Measurements from ENCODE around the gene SLC10A2. TPM values are rescaled to one million over a fixed set of nuclear protein-coding genes. Genes with fewer than 3 reads are reported as not detected.

The SLC10A2 gene
- total and polyA plus RNA-seq, 2 of the 4 experiments (the other 2 are of a cell fraction) = not detected

- Histone ChIP-seq H2BK5ac (ENCODE audit: low read depth, low read length, poor library complexity, severe bottlenecking) (no peak overlapping the region), H3K27ac (ENCODE audit: insufficient read depth, low read length) (no peak overlapping the region), H3K9me3 (ENCODE audit: control insufficient read depth, insufficient read depth, low read length) (peaks cover 19% of the 10 kb centered on the region), H2AK9ac (replicated peaks; ENCODE audit: low read depth, low read length, poor library complexity) (no peak overlapping the region), H3K4ac (ENCODE audit: low read depth, low read length) (no peak overlapping the region), H3K79me1 (ENCODE audit: low read depth in 1 of 2, low read length in 2 of 2) (no peaks in the 10 kb centered on the region), H3K9me1 (ENCODE audit: insufficient read depth, low read length) (no peaks in the 10 kb centered on the region), H2BK20ac (ENCODE audit: low read depth, low read length) (no peak overlapping the region), H3K36me3 (ENCODE audit: control insufficient read depth, insufficient read depth, low read length) (no peaks in the 10 kb centered on the region), H3K23ac (ENCODE audit: low read depth, low read length) (no peak overlapping the region), H2BK15ac (ENCODE audit: low read depth, low read length) (no peak overlapping the region), H2BK120ac (ENCODE audit: low read depth, low read length) (no peak overlapping the region), H2AFZ (replicated peaks; ENCODE audit: low read length, poor library complexity) (no peak overlapping the region), H4K8ac (ENCODE audit: low read depth in 2 of 2, low read length in 2 of 2) (no peak overlapping the region), H3K14ac (replicated peaks; ENCODE audit: low read depth, low read length) (no peak overlapping the region), H4K91ac (ENCODE audit: insufficient read depth, low read depth, low read length) (no peak overlapping the region), H3K27me3 (ENCODE audit: control insufficient read depth, insufficient read depth, low read length) (no peaks in the 10 kb centered on the region), H3K18ac (ENCODE audit: low read depth, low read length) (no peak overlapping the region), H3K4me3 (ENCODE audit: insufficient read depth, low read depth, low read length) (no peak overlapping the region), H4K5ac (ENCODE audit: low read depth, low read length) (no peak overlapping the region), H3K56ac (ENCODE audit: extremely low read depth, insufficient read depth, low read length) (no peak overlapping the region), H3K9ac (ENCODE audit: low read depth, low read length) (no peak overlapping the region), H2AK5ac (ENCODE audit: low read depth, low read length) (no peak overlapping the region), H4K20me1 (ENCODE audit: insufficient read depth, low read length) (no peaks in the 10 kb centered on the region), H3K4me2 (ENCODE audit: low read depth, low read length) (no peak overlapping the region), H3K4me1 (ENCODE audit: control insufficient read depth, insufficient read depth, low read length) (no peaks in the 10 kb centered on the region)
- intact Hi-C loops (cut with micrococcal nuclease) = no loop called here
- no peak for DNase-seq
- no TSS peak for BruUV-seq (replicated peaks)
- no peak for TF ChIP-seq SMC3 (IDR thresholded peaks at IDR 0.05; ENCODE audit: low read depth, low read length)
- TF ChIP-seq POLR2A (IDR thresholded peaks at IDR 0.05; ENCODE audit: low read depth, low read length) = no peak
- no peak for TF ChIP-seq CTCF (conservative IDR thresholded peaks at IDR 0.05; ENCODE audit: low read depth, low read length)
- no peak for TF ChIP-seq MAFK (IDR thresholded peaks at IDR 0.05; ENCODE audit: low read depth, low read length)
- no peak for TF ChIP-seq CEBPB (IDR thresholded peaks at IDR 0.05; ENCODE audit: low read depth, low read length)
- TF ChIP-seq BHLHE40 (IDR thresholded peaks at IDR 0.05; ENCODE audit: low read depth, low read length) = no peak
- no peak for TF ChIP-seq FOS (IDR thresholded peaks at IDR 0.05; ENCODE audit: low read depth, low read length)
- no peak for TF ChIP-seq MAZ (IDR thresholded peaks at IDR 0.05; ENCODE audit: borderline replicate concordance, low read depth, low read length)
- no peak for TF ChIP-seq RFX5 (IDR thresholded peaks at IDR 0.05; ENCODE audit: low read depth, low read length)
- TF ChIP-seq USF2 (IDR thresholded peaks at IDR 0.05; ENCODE audit: low read depth, low read length) = no peak
- TF ChIP-seq NFE2L2 (IDR thresholded peaks at IDR 0.05; ENCODE audit: low read depth, low read length) = no peak
- no peak for TF ChIP-seq RAD21 (IDR thresholded peaks at IDR 0.05; ENCODE audit: low read length)
- TF ChIP-seq ELK1 (IDR thresholded peaks at IDR 0.05; ENCODE audit: borderline replicate concordance, low read depth, low read length) = no peak
- TF ChIP-seq RCOR1 (IDR thresholded peaks at IDR 0.05; ENCODE audit: insufficient replicate concordance, low read length) = no peak
- TF ChIP-seq MXI1 (IDR thresholded peaks at IDR 0.05; ENCODE audit: borderline replicate concordance, low read depth, low read length) = no peak
- no peak for TF ChIP-seq CHD1 (IDR thresholded peaks at IDR 0.05; ENCODE audit: low read depth, low read length)
- dilution Hi-C loops (cut with HindIII; ENCODE audit: low sequenced_read_pairs, unreplicated experiment) = no loop called here
- POLR2A ChIA-PET (ENCODE audit: unreplicated experiment) = no interaction called here
- WGBS, 2 experiments (ENCODE audit: extremely low coverage in 2 of 2, insufficient read length in 1 of 2) = no CpG with 5 or more reads among the region's 3 CpGs
- CTCF ChIA-PET = no interaction called here
- in situ Hi-C loops (cut with MboI; ENCODE audit: low sequenced_read_pairs) = no loop called here
- ATAC-seq (ENCODE audit: low read depth) = no peak
These were observed 32.3 kb upstream of the SLC10A2 start for GRCh38 chr13:103098535-103098934.

Measured in IMR-90 (cell line).